Endothelial cell (in vitro differentiated cells): ENCODE results near the gene HDC. TPM values are rescaled to one million over a fixed set of nuclear protein-coding genes. Genes with fewer than 3 reads are reported as not detected.

Source experiments
- DNase-seq: peaks from one replicate; pipeline ENCODE4 v3.0.0; 2021; ENCODE audit warnings: low spot score
- H3K27ac Mint-ChIP-seq: one replicate; pipeline ENCODE4 v1.8.0; 2021; ENCODE audit warnings: mixed read lengths, inconsistent platforms; ENCODE audit not compliant: unreplicated experiment
- H3K27me3 Mint-ChIP-seq: one replicate; pipeline ENCODE4 v1.8.0; 2021; ENCODE audit warnings: mild to moderate bottlenecking, moderate library complexity, mixed read lengths, inconsistent platforms; ENCODE audit not compliant: unreplicated experiment
- H3K36me3 Mint-ChIP-seq: one replicate; pipeline ENCODE4 v1.8.0; 2021; ENCODE audit warnings: mild to moderate bottlenecking, low read depth, mixed read lengths, inconsistent platforms; ENCODE audit not compliant: unreplicated experiment
- H3K4me1 Mint-ChIP-seq: one replicate; pipeline ENCODE4 v1.8.0; 2021; ENCODE audit warnings: mild to moderate bottlenecking, mixed read lengths, inconsistent platforms; ENCODE audit not compliant: unreplicated experiment
- H3K4me3 Mint-ChIP-seq: one replicate; pipeline ENCODE4 v1.8.0; 2021; ENCODE audit warnings: mild to moderate bottlenecking, mixed read lengths, inconsistent platforms; ENCODE audit not compliant: unreplicated experiment
- H3K9me3 Mint-ChIP-seq: one replicate; pipeline ENCODE4 v1.8.0; 2021; ENCODE audit warnings: mixed read lengths, inconsistent platforms; ENCODE audit not compliant: unreplicated experiment
- total RNA-seq: library from RNA; stranded (reverse); fragmentation: NEBNext Ultra II Directional; extraction: Animal tissue kit (Norgen Biotek cat#: 25700); gene quantifications from one replicate; pipeline ENCODE4 v1.2.1, GENCODE V29; 2021; ENCODE audit not compliant: unreplicated experiment
- TF ChIP-seq, protein P1 (sequence below): fragments of 200-600 bp; sonication (generic); IDR thresholded peaks from one replicate; pipeline ENCODE4 v1.5.0; 2021; ENCODE audit warnings: antibody characterized with exemption; ENCODE audit not compliant: unreplicated experiment

Gene HDC
- total RNA-seq, 1 donor from 2014 or later: not detected

DNA sequence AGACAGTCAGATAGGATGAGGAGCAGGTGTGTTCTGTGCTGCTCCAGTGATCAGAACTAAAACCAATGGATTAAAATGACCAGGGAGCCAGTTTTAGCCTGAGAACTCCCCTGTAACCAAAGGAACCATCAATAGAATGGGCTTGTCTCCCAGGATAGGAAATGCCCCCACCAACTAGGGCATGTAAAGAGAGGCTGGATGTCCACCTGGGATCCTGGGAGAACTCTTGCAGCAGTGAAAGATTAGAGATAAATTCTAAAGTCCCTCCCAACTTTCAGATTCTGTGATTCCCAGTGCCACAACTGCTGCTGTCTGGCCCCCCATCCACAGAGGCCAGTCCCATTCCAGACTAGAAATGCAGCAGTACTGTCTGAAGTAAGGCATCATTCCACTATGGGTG is 33.8 kb downstream of the HDC start:
- Mint-ChIP-seq H3K27ac (no peak overlapping the region), H3K4me3 (no peak overlapping the region), H3K4me1 (no peaks in the 10 kb centered on the region), H3K36me3 (no peaks in the 10 kb centered on the region), H3K9me3 (no peaks in the 10 kb centered on the region), H3K27me3 (no peaks in the 10 kb centered on the region)
- TF ChIP-seq, protein P1, sequence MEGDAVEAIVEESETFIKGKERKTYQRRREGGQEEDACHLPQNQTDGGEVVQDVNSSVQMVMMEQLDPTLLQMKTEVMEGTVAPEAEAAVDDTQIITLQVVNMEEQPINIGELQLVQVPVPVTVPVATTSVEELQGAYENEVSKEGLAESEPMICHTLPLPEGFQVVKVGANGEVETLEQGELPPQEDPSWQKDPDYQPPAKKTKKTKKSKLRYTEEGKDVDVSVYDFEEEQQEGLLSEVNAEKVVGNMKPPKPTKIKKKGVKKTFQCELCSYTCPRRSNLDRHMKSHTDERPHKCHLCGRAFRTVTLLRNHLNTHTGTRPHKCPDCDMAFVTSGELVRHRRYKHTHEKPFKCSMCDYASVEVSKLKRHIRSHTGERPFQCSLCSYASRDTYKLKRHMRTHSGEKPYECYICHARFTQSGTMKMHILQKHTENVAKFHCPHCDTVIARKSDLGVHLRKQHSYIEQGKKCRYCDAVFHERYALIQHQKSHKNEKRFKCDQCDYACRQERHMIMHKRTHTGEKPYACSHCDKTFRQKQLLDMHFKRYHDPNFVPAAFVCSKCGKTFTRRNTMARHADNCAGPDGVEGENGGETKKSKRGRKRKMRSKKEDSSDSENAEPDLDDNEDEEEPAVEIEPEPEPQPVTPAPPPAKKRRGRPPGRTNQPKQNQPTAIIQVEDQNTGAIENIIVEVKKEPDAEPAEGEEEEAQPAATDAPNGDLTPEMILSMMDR: no peak
- DNase-seq: no peak

DNA sequence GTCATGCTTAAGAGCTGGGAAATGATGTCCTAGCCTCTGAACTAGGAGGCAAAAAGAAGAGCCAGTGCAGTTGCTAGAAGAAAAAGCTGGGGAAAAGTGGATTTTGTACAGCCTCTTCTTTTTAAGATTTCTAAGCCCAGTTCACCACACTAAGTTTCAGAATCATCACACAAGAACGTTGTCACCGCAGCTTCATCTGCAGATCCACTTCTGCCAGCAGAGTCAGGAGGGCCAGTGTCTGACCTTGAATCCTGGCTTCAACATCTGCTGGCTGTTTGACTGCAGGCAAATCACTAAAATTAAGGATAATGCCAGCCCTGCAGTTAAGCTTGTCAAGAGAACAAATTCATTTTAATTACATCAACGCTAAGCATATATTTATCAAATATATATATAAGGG is 36.2 kb downstream of the HDC start:
- Mint-ChIP-seq H3K27me3 (no peaks in the 10 kb centered on the region), H3K4me1 (no peaks in the 10 kb centered on the region), H3K27ac (no peak overlapping the region), H3K4me3 (no peak overlapping the region), H3K36me3 (no peaks in the 10 kb centered on the region), H3K9me3 (no peaks in the 10 kb centered on the region)
- no peak for DNase-seq
- TF ChIP-seq, protein P1: no peak

DNA sequence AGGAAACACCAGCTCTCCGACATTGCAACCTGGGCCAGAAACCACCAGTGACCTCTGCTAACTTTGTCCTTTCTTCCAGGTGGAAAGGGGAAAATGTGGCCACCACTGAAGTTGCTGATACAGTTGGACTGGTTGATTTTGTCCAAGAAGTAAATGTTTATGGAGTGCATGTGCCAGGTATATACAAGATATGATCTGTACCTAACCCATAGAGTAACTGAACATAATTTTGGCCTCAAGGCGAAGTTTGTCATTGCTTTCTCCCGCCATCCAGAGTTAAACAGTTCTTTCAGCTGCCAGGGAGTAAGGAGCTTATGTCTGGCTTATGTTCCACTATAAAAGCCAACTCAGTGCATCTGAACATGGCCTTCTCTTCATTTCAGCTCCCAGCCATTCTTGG is 36.7 kb downstream of the HDC start:
- H3K4me3 Mint-ChIP-seq: no peak overlapping the region
- no peaks in the 10 kb centered on the region for H3K9me3 Mint-ChIP-seq
- H3K36me3 Mint-ChIP-seq: no peaks in the 10 kb centered on the region
- DNase-seq: no peak
- TF ChIP-seq, protein P1: no peak
- H3K27me3 Mint-ChIP-seq: no peaks in the 10 kb centered on the region
- H3K27ac Mint-ChIP-seq: no peak overlapping the region
- H3K4me1 Mint-ChIP-seq: no peaks in the 10 kb centered on the region

DNA sequence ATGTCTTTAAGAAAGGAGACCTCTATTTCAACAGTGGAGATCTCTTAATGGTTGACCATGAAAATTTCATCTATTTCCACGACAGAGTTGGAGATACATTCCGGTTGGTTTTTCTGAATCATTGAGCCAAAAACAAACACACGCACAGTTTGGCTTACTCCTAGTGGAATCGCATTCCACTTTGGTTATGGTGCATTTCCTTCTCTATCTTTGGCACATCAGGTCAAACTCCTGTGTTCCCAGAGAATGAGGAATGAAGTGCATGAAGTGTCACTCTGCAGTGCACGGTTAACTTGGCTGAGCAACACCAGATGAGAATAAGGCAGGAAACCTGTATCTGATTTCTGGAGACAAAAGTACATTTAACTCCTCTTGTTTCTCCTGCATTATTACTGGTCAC is 38.5 kb downstream of the HDC start:
- no peaks in the 10 kb centered on the region for H3K9me3 Mint-ChIP-seq
- no peaks in the 10 kb centered on the region for H3K36me3 Mint-ChIP-seq
- H3K4me1 Mint-ChIP-seq: peaks cover 4% of the 10 kb centered on the region
- H3K27me3 Mint-ChIP-seq: no peaks in the 10 kb centered on the region
- no peak for DNase-seq
- TF ChIP-seq, protein P1: no peak
- no peak overlapping the region for H3K4me3 Mint-ChIP-seq
- no peak overlapping the region for H3K27ac Mint-ChIP-seq

DNA sequence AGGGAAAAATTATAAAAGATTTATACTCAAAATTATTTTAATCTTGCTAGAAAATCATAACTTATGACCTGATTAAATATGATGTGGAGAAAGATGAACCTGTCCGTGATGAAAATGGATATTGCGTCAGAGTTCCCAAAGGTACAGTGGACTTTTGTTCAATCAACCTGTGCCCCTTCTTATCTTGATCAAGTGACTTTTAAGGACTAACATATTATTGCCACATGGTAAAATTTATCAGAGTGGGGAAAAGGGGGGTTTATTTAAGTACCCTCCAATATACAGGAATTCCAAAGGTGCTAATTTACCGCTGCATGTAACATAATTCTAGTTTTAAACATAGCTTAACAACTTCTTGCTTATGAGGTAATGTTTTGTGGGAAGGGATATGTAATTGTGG is 39.6 kb downstream of the HDC start:
- Mint-ChIP-seq H3K9me3 (no peaks in the 10 kb centered on the region), H3K4me1 (peaks cover 5% of the 10 kb centered on the region)
- TF ChIP-seq, protein P1: no peak

More for the DNA sequence above, 39.6 kb downstream of the HDC start:
- no peak overlapping the region for H3K27ac Mint-ChIP-seq
- DNase-seq: no peak
- H3K27me3 Mint-ChIP-seq: no peaks in the 10 kb centered on the region
- H3K36me3 Mint-ChIP-seq: no peaks in the 10 kb centered on the region
- H3K4me3 Mint-ChIP-seq: no peak overlapping the region
